Testis (tissue), 3 donors: ENCODE measurements around the gene CCDC191. TPM values are rescaled to one million over a fixed set of nuclear protein-coding genes. Genes with fewer than 3 reads are reported as not detected.

ENCODE experiments used
- DNase-seq: peaks from one replicate; pipeline ENCODE4 v3.0.0-alpha.2; 2019
- H3K27ac ChIP-seq, 2 donors: fragments of 200-600 bp; sonication (generic); one replicate each; pipeline ENCODE4 v1.5.1; 2019
- H3K27me3 ChIP-seq: fragments of 200-600 bp; sonication (generic); one replicate; pipeline ENCODE4 v1.5.1; 2019
- H3K36me3 ChIP-seq: fragments of 200-600 bp; sonication (generic); one replicate; pipeline ENCODE4 v1.5.1; 2017; ENCODE audit warnings: low read depth; ENCODE audit errors: missing control alignments
- H3K4me1 ChIP-seq: fragments of 200-600 bp; sonication (generic); one replicate; pipeline ENCODE4 v1.5.1; 2019
- H3K4me3 ChIP-seq, 2 donors: fragments of 200-600 bp; sonication (generic); one replicate each; pipeline ENCODE4 v1.5.1; 2017 to 2019
- H3K9me3 ChIP-seq: fragments of 200-600 bp; sonication (generic); one replicate; pipeline ENCODE4 v1.5.1; 2017
- CTCF ChIP-seq, 3 experiments: fragments of 450-650 bp in 2 of 3; fragments of 200-600 bp in 1 of 3; sonication (generic) in 1 of 3; IDR thresholded peaks; one replicate each; pipeline ENCODE4 v1.5.1; 2016 to 2019; ENCODE audit warnings: antibody characterized with exemption in 3 of 3, mild to moderate bottlenecking in 2 of 3, moderate library complexity in 1 of 3
- POLR2A ChIP-seq: fragments of 450-650 bp; IDR thresholded peaks from one replicate; pipeline ENCODE4 v1.6.1; 2017; ENCODE audit warnings: antibody characterized with exemption, mild to moderate bottlenecking, moderate library complexity
- WGBS, 2 donors: methylation state at CpG; one replicate each; pipeline ENCODE4 v1.1.5; 2018; 5-methylcytosine and 5-hydroxymethylcytosine counted together
- intact Hi-C: fragments of 100-400 bp; cut with DNase I; formaldehyde crosslinking; loops from one replicate; pipeline ENCODE4 v1.15.1; 2023; ENCODE audit warnings: low total_unique reads
- polyA plus RNA-seq: library from polyadenylated mRNA; stranded (reverse); fragments of 350-450 nt; fragmentation: Illumina TruSeq; extraction: RNeasy Lipid Tissue Mini Kit (QIAGEN cat#74804); gene quantifications from one replicate; pipeline ENCODE4 v1.2.3, GENCODE V29; 2014; ENCODE audit warnings: low read depth, low replicate concordance; ENCODE audit not compliant: insufficient read depth
- total RNA-seq, 2 donors: library from RNA; depleted of rRNA; stranded (reverse); fragments of >200 nt; gene quantifications; one replicate each; pipeline ENCODE4 v1.2.3, GENCODE V29; 2016

Gene CCDC191
- total and polyA plus RNA-seq, 3 donors from 2014 or later, result 13.9 to 22.5 (median 14.2) TPM

GRCh38 chr3:113948015-113948917, 108.1 kb downstream of the CCDC191 start:
- H3K4me1 ChIP-seq, result peaks cover 5% of the 10 kb centered on the region
- H3K27ac ChIP-seq, result peak overlapping the region in 1 of 2 donors; percentile 71
- no peaks in the 10 kb centered on the region for H3K9me3 ChIP-seq
- no peaks in the 10 kb centered on the region for H3K27me3 ChIP-seq
- intact Hi-C loops, result no loop called here
- peak overlapping the region; percentile 68 to 75 for H3K4me3 ChIP-seq
- 2 to 5% methylated on average over 12 to 51 of the region's 65 CpGs for WGBS, 2 donors
- DNase-seq, result peak; percentile 43
- H3K36me3 ChIP-seq, result no peaks in the 10 kb centered on the region
- TF ChIP-seq CTCF (IDR thresholded peaks at IDR 0.05), result no peak

GRCh38 chr3:113947372-113948014, 108.8 kb downstream of the CCDC191 start, which contains the start of gene ZDHHC23:
ZDHHC23 (plus strand) TSS chr3:113948013; CDS start chr3:113948803, 790 bp downstream.
- 0% methylated on average over 6 to 24 of the region's 80 CpGs for WGBS, 2 donors
- intact Hi-C loops, result no loop called here
- peaks cover 5% of the 10 kb centered on the region for H3K4me1 ChIP-seq
- TF ChIP-seq POLR2A, result no peak
- DNase-seq, result peak; percentile 82
- no peaks in the 10 kb centered on the region for H3K36me3 ChIP-seq
- no peaks in the 10 kb centered on the region for H3K27me3 ChIP-seq
- H3K9me3 ChIP-seq, result no peaks in the 10 kb centered on the region
- peak within 1 kb of the TSS; percentile 68 to 75 for H3K4me3 ChIP-seq
- H3K27ac ChIP-seq, result peak within 1 kb of the TSS in 1 of 2 donors; percentile 71

GRCh38 chr3:113946831-113947230, 109.5 kb downstream of the CCDC191 start:
- intact Hi-C loops, result no loop called here
- peak overlapping the region; percentile 60 to 75 for H3K4me3 ChIP-seq
- H3K27me3 ChIP-seq, result no peaks in the 10 kb centered on the region
- no peaks in the 10 kb centered on the region for H3K36me3 ChIP-seq
- TF ChIP-seq POLR2A, result no peak
- no peak for TF ChIP-seq CTCF (IDR thresholded peaks at IDR 0.05)
- WGBS, 2 donors, result 55 to 59% methylated on average over 7 of the region's 7 CpGs
- no peaks in the 10 kb centered on the region for H3K9me3 ChIP-seq
- peak overlapping the region in 1 of 2 donors; percentile 71 for H3K27ac ChIP-seq
- DNase-seq, result no peak
- H3K4me1 ChIP-seq, result peaks cover 5% of the 10 kb centered on the region

- no peak overlapping the region for H3K4me3 ChIP-seq
- 79 to 89% methylated on average over 4 to 5 of the region's 5 CpGs for WGBS, 2 donors
- DNase-seq, result no peak
- no peaks in the 10 kb centered on the region for H3K4me1 ChIP-seq
- TF ChIP-seq CTCF (IDR thresholded peaks at IDR 0.05), result no peak
- TF ChIP-seq POLR2A, result no peak
- H3K9me3 ChIP-seq, result no peaks in the 10 kb centered on the region
- intact Hi-C loops, result no loop called here
- no peaks in the 10 kb centered on the region for H3K27me3 ChIP-seq
- H3K36me3 ChIP-seq, result no peaks in the 10 kb centered on the region
- H3K27ac ChIP-seq, result no peak overlapping the region
These were observed 128.8 kb downstream of the CCDC191 start for GRCh38 chr3:113927556-113927955.

- TF ChIP-seq CTCF (IDR thresholded peaks at IDR 0.05), result no peak
- TF ChIP-seq POLR2A, result no peak
- 67 to 68% methylated on average over 2 of the region's 2 CpGs for WGBS, 2 donors
- H3K4me3 ChIP-seq, result no peak overlapping the region
- no peaks in the 10 kb centered on the region for H3K27me3 ChIP-seq
- H3K9me3 ChIP-seq, result no peaks in the 10 kb centered on the region
- no peak for DNase-seq
- H3K36me3 ChIP-seq, result no peaks in the 10 kb centered on the region
- H3K4me1 ChIP-seq, result no peaks in the 10 kb centered on the region
- intact Hi-C loops, result no loop called here
- H3K27ac ChIP-seq, result no peak overlapping the region
These were observed 141.7 kb downstream of the CCDC191 start for GRCh38 chr3:113914646-113915045.
